IgD-negative memory B cell (primary cell): ENCODE results near the gene KRT2. TPM values are rescaled to one million over a fixed set of nuclear protein-coding genes. Genes with fewer than 3 reads are reported as not detected.

Source experiments
- H3K27ac Mint-ChIP-seq, 3 donors: one replicate each; pipeline ENCODE4 v1.8.0; 2020 to 2022; ENCODE audit warnings: mild to moderate bottlenecking in 3 of 3, mixed read lengths in 3 of 3, moderate library complexity in 1 of 3
- H3K27me3 Mint-ChIP-seq: one replicate; pipeline ENCODE4 v1.8.0; 2021; ENCODE audit warnings: mixed read lengths
- H3K36me3 Mint-ChIP-seq: one replicate; pipeline ENCODE4 v1.8.0; 2020; ENCODE audit warnings: mild to moderate bottlenecking, mixed read lengths
- H3K4me1 Mint-ChIP-seq, 3 donors: one replicate each; pipeline ENCODE4 v1.8.0; 2020 to 2022; ENCODE audit warnings: mixed read lengths in 3 of 3, mild to moderate bottlenecking in 1 of 3
- H3K4me3 Mint-ChIP-seq, 4 donors: one replicate each; pipeline ENCODE4 v1.8.0; 2020 to 2022; ENCODE audit warnings: mild to moderate bottlenecking in 4 of 4, mixed read lengths in 4 of 4, moderate library complexity in 3 of 4
- H3K9me3 Mint-ChIP-seq, 3 donors: one replicate each; pipeline ENCODE4 v1.8.0; 2020 to 2021; ENCODE audit warnings: mixed read lengths in 3 of 3, mild to moderate bottlenecking in 1 of 3
- polyA plus RNA-seq: library from polyadenylated mRNA; unstranded; fragments of 300-500 nt; fragmentation: Illumina TruSeq; gene quantifications from one replicate; pipeline ENCODE4 v1.2.3, GENCODE V29; 2021

The KRT2 gene
- polyA plus RNA-seq, 1 donor from 2014 or later = not detected

DNA sequence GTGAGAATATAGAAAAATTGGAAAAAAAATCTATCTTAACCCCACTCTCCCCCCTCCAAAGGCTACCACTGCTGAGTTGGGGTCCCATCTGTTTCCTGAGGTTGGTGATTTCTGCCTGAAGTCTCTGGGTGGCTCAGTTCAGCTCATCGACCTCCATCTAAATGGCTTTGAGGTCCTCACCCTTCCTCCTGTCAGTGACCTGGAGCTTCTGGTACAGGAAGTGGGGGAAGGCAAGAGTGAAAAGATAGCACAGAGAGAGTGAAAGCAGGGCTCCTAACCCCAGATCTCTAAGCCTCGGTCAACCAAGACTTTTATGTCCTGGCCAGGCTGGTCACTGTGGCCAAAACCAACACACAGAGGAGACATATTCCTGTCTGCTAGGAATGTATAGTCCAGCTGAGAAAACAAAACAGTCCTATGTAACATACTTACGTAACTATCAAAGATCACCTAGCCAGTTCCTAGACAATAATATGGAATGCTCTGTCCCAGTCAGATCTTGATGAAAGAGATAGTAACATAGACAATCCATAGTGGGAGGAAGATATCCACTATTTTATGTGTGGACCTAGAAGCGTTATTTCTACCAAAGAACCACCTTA, 21.3 kb downstream of the KRT2 start:
- Mint-ChIP-seq H3K27me3 (peaks cover 12% of the 10 kb centered on the region), H3K9me3 (no peaks in the 10 kb centered on the region), H3K4me1 (peaks cover 0 to 5% (median 0%) of the 10 kb centered on the region in 3 donors), H3K27ac (no peak overlapping the region), H3K4me3 (no peak overlapping the region), H3K36me3 (no peaks in the 10 kb centered on the region)

DNA sequence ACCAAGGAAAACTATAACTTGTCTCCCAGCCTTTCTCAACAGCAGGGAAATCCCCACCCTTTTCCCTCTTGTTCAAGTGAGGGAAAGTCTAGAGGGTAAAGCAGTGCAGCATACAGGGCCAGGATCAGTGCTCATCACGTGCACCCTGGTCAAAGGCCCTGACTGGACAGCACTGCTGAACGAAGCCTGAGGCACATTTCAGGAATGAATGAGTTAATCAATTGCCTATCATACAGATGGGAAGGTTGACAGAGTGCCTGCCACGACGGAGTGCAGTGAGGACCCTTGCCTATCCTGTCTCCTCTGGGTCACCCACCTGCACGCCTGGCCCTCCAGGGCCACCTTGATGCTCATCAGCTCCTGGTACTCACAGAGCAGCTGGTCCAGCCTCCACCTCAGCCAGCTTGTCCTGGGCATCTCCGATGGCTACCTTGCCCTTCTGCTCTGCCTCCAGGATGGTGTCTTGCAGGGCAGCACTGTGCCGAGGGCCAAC, 22.0 kb downstream of the KRT2 start:
- no peak overlapping the region for H3K4me3 Mint-ChIP-seq
- peaks cover 0 to 5% (median 0%) of the 10 kb centered on the region in 3 donors for H3K4me1 Mint-ChIP-seq
- H3K36me3 Mint-ChIP-seq = no peaks in the 10 kb centered on the region
- no peak overlapping the region for H3K27ac Mint-ChIP-seq
- peaks cover 9% of the 10 kb centered on the region for H3K27me3 Mint-ChIP-seq
- no peaks in the 10 kb centered on the region for H3K9me3 Mint-ChIP-seq

DNA sequence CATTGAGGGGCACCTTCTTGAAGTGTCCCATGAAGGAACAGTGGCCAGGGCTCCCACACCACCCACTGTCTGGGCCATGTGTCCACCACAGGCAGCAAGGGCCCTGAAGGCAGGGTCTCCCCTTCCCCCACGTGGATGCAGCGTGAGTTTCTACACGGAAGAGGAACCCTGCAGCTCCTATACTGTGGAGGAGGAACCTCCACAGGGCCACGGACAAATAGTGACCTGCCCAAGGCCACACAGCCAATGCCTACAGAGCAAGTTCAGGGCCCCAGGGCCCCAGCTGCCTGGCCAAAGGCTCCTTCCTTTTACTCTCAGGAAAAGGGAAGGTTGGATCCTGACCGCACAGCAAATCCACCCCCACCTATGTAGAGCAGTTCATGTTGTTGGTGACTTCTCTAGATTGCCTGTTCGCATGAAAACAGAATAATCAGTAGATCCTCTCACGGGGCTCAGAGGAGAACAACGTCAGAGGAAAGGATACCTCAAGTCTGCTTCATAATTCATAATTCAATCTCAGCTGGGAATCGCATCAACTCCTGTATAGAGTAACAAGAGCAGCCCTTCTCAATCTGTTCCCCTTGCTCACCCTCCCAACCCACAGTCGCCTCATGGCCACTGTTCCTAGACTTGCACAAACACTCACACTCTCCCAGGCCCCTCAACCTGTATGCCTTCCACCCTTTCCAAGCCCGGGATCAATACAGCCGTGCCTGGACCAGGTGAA, 22.6 kb downstream of the KRT2 start:
- Mint-ChIP-seq H3K27me3 (peaks cover 9% of the 10 kb centered on the region), H3K4me3 (peak overlapping the region in 1 of 4 donors; percentile 30), H3K4me1 (peaks cover 0 to 5% (median 0%) of the 10 kb centered on the region in 3 donors), H3K27ac (no peak overlapping the region), H3K9me3 (no peaks in the 10 kb centered on the region), H3K36me3 (no peaks in the 10 kb centered on the region)

DNA sequence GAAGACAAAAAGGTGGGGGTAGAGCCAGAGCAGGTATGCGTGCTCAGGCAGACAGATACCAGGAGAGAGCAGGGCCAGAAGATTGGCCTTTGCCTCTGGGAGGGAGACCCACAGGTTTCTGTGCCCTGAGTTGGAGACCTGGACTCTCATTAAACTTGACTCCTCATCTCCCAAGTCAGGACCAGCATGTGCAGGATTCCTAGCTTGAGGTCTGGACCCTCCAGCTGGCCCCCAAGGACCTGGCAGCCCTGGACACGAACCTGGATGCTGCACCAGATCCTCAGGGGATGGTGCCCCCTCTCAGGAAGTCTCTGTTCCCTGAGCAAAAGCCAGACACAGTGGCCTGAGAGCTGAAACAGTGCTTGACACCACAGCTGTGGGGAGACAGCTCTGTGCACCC, 23.2 kb downstream of the KRT2 start:
- no peak overlapping the region for H3K4me3 Mint-ChIP-seq
- no peaks in the 10 kb centered on the region for H3K9me3 Mint-ChIP-seq
- H3K36me3 Mint-ChIP-seq = no peaks in the 10 kb centered on the region
- H3K27ac Mint-ChIP-seq = no peak overlapping the region
- H3K27me3 Mint-ChIP-seq = peaks cover 9% of the 10 kb centered on the region
- peaks cover 0 to 3% (median 0%) of the 10 kb centered on the region in 3 donors for H3K4me1 Mint-ChIP-seq

DNA sequence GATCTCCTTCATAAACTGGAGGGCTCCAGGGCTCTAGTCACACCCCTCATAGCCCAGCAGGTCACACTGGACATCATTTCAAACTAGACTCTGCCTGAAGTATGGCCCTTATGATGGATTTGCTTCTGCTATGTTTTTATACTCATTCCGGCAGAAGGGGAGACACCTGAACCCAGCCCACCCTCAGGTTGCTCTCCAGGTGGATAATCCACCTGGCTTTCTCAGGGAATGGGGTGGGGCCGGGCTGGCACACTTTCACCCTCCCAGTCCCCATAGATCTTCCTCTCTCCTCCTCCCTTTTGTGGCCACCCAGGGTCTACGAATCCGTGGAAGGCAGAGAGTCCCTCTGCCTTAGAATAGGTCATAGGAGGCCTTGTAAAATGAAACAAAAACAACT, 23.9 kb downstream of the KRT2 start:
- Mint-ChIP-seq H3K27ac (no peak overlapping the region), H3K9me3 (peaks cover 0 to 2% (median 0%) of the 10 kb centered on the region in 3 donors)

DNA sequence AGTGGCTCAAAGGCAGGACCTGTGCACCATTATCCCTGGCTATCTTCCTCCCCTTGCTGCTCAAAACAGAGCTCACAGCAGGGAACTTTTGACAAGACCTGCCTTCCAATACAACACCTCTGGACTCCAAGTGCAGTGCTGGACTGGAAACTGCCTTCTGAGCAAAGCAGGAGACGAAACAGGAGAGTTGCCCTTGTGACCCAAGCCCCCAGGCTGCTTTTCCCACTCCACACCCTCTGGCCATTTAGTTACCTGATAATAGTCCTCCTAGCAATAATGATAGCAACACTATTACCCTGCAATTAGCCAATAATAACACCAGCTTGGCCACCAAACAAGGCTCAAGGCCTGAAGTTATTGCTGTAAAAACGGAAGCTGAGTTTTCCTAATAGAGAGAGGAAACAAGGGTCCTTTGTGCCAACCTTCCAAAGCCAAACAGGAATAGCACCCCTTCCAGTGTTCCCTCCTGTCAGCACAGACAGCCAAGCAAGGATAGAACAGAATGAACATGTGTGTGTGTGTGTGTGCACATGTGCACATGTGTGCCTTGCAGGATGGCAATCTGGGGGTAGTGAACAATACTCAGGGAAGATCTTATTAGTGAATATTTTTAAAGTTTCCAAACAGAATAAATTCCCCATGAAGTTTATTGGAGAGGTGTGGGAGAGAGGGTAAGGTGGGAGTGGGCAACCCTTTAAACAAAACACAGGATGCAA, 24.5 kb downstream of the KRT2 start:
- peaks cover 0 to 6% (median 0%) of the 10 kb centered on the region in 3 donors for H3K9me3 Mint-ChIP-seq
- H3K4me3 Mint-ChIP-seq = no peak overlapping the region
- no peak overlapping the region for H3K27ac Mint-ChIP-seq
- no peaks in the 10 kb centered on the region for H3K36me3 Mint-ChIP-seq
- peaks cover 9% of the 10 kb centered on the region for H3K27me3 Mint-ChIP-seq
- no peaks in the 10 kb centered on the region for H3K4me1 Mint-ChIP-seq

More for the DNA sequence above, 23.9 kb downstream of the KRT2 start:
- H3K36me3 Mint-ChIP-seq = no peaks in the 10 kb centered on the region
- peaks cover 9% of the 10 kb centered on the region for H3K27me3 Mint-ChIP-seq
- H3K4me3 Mint-ChIP-seq = no peak overlapping the region
- H3K4me1 Mint-ChIP-seq = peaks cover 0 to under 1% (median 0%) of the 10 kb centered on the region in 3 donors

DNA sequence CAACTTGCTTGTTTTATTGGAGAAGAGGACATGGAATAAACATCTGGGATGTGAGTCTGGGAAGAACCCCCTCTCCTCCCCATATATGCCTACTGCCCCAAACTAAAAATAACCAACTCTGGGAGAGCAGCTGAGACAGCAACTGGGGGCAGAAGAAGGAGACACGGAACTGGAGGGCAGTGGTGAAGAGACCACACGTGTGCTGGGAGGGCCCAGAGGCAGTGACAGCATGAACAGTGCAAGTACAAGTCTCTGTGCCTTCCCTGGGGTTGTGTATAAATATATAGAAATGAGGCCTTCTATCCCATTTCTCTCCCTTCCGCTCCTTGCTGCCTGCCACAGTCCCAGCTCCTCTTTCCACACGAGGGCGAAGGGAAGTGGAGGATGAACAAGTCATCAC, 29.7 kb downstream of the KRT2 start:
- no peak overlapping the region for H3K4me3 Mint-ChIP-seq
- no peak overlapping the region for H3K27ac Mint-ChIP-seq
- peaks cover 0 to 6% (median 2%) of the 10 kb centered on the region in 3 donors for H3K9me3 Mint-ChIP-seq
- peaks cover 3% of the 10 kb centered on the region for H3K36me3 Mint-ChIP-seq
- peaks cover 8% of the 10 kb centered on the region for H3K27me3 Mint-ChIP-seq
- no peaks in the 10 kb centered on the region for H3K4me1 Mint-ChIP-seq

DNA sequence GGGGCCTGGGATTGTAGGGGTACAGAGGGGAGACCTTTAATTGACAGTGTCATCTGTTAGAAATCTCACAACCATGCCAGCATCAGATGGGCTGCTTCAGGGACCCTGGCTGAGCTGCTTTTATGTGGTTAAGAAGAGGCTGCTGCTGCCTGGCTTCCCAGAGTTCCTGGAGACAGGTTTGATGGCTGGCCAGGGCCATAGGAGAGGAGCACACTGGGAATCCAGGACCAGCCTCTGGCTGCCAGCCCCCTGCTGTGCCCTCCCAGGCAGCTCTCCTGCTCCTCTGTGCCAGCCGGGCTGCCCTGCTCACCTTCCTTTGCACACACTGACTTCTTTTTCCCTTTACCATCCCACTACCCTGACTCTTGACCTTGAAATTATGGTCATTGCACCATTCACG, 33.1 kb downstream of the KRT2 start:
- Mint-ChIP-seq H3K9me3 (peaks cover 0 to 6% (median 2%) of the 10 kb centered on the region in 3 donors), H3K27ac (no peak overlapping the region), H3K36me3 (peaks cover 3% of the 10 kb centered on the region), H3K27me3 (peaks cover 19% of the 10 kb centered on the region), H3K4me3 (no peak overlapping the region), H3K4me1 (no peaks in the 10 kb centered on the region)

DNA sequence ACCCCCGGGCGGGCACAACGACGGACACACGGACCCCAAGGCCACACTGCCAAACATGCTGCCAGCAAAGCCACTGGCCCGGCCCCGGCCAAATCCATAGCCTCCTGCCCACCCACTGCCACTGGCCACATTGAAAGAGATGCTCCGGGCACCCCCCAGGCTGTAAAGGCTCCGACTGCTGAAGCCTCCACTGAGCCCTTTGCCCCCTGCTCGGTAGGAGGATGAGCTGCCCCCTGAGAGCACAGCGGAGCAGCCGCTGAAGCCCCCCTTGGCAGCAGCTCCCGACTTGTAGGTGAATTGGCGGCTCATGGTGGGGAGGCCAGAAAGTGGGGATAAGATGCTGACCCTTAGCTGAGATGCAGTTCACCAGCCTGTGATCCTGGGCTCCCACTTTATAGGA, 33.8 kb downstream of the KRT2 start, which contains the start of gene KRT73:
Gene KRT73 (minus strand): TSS at position 344 of the 400 bp plus-strand sequence. CDS start 35 bp downstream, at position 309.
- H3K4me3 Mint-ChIP-seq = peak within 1 kb of the TSS in 1 of 4 donors; percentile 31
- H3K27ac Mint-ChIP-seq = peak within 1 kb of the TSS in 1 of 3 donors; percentile 2
- H3K9me3 Mint-ChIP-seq = peaks cover 0 to 5% (median 2%) of the 10 kb centered on the region in 3 donors
- H3K4me1 Mint-ChIP-seq = no peaks in the 10 kb centered on the region
- H3K27me3 Mint-ChIP-seq = peaks cover 19% of the 10 kb centered on the region
- peaks cover 3% of the 10 kb centered on the region for H3K36me3 Mint-ChIP-seq

DNA sequence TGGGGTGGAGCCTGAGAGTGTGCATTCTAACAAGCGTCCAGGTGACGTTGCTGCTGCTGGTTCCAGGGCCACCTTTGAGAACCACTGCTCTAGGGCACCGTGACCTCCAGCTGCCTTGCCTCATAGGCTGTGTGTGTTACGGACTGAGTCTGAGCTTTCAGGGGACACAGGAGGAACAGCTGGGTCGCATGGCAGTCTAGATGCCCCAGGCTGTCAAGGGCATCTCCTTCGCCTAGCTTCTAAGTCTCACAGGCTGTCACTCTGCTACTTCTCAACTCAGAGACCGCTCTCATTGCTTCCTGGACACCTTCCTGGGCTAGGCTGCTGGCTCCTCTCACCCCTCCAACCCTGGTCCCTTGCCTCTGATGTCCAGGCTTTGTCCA, 34.6 kb downstream of the KRT2 start:
- H3K9me3 Mint-ChIP-seq = peaks cover 0 to 2% (median 0%) of the 10 kb centered on the region in 3 donors
- no peak overlapping the region for H3K4me3 Mint-ChIP-seq
- H3K36me3 Mint-ChIP-seq = peaks cover 3% of the 10 kb centered on the region
- no peak overlapping the region for H3K27ac Mint-ChIP-seq
- H3K4me1 Mint-ChIP-seq = no peaks in the 10 kb centered on the region
- peaks cover 19% of the 10 kb centered on the region for H3K27me3 Mint-ChIP-seq

DNA sequence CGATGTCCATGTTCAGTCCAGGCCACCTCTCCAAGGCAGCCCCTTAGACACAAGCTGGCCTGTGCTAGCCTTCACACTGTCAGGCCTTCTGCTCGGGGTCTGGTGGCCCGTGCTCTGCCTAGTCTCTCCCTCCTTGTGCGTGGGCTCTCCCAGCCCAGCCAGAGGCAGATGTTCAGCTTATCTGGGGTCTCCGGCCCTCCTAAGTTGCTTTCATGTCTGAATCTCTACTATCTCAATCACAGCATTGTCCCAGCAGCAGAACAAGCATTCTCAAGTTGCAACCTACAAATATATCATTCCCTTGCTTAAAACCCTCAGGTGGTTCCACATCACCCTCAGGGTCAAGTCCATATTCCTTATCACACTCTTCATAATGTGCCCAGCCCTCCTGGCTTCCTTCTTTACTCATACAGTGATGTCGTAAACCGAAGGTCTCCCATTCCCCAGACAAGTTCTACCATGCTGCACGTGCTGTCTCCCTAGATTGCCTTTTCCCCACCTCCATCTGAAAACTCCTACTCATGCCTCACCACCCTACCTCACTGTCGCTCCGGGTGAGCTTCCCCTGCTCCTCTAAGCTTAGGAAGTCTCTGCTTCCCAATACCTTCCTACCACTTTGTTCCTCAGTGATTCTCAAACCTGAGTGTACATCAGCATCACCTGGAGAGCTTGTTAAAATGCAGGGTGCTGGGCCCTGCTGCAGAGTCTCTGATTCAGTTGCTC, 35.2 kb downstream of the KRT2 start:
- Mint-ChIP-seq H3K4me3 (no peak overlapping the region), H3K27ac (no peak overlapping the region), H3K27me3 (peaks cover 23% of the 10 kb centered on the region), H3K36me3 (peaks cover 3% of the 10 kb centered on the region), H3K4me1 (no peaks in the 10 kb centered on the region), H3K9me3 (peaks cover 0 to 2% (median 0%) of the 10 kb centered on the region in 3 donors)

DNA sequence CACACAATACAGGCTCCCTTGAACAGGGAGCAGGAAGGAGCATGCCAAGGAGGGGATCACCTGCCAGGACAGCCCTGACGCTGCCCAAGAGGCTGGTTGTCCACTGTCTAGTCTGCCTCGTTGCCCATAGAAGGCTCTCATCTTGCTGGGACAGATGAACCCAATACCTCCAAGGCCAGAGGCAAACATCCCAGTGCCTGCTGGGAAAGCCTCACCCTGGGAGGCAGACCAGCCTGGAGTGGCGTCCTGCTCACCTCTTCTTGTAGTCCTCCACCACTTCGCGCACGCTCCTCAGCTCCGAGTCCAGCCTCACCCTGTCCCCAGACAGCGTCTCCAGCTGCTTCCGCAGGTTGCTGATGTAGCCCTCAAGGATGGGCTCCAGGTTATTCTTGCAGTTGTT, 36.1 kb downstream of the KRT2 start:
- Mint-ChIP-seq H3K27me3 (peaks cover 30% of the 10 kb centered on the region), H3K9me3 (peaks cover 0 to 2% (median 0%) of the 10 kb centered on the region in 3 donors), H3K4me1 (no peaks in the 10 kb centered on the region), H3K4me3 (no peak overlapping the region), H3K27ac (peak overlapping the region in 1 of 3 donors; percentile 54), H3K36me3 (peaks cover 3% of the 10 kb centered on the region)

DNA sequence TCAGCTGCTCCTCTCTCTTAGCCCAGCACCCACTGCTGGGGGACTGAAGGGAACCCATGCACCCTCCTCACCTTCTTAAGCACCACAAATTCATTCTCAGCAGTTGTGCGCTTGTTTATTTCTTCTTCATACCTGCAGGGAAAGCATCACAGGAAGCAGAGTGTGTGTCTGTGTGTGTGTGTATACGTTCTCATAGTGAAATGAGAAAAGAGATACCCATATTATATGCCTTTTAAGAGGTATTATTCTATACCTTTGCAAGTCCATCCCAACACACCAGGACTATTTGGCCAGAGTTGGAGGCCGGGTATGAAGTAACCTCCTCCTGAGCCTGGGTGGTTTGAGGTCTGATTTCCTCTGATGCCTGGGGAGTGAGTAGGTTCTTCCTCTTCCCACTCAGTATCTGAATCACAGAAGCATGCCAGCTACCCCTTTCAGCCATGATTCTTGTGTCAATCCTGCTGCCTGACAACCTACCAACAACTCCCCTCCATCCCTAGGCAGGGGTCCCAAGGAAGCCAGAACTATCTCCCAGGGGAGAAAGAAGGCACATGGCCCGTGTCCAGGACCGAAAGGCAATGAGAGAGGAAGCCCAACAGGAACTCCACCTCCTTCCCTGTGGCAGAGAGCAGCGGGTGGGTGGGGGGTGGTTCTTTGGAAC, 36.7 kb downstream of the KRT2 start:
- peaks cover 2% of the 10 kb centered on the region for H3K36me3 Mint-ChIP-seq
- no peak overlapping the region for H3K4me3 Mint-ChIP-seq
- H3K4me1 Mint-ChIP-seq = no peaks in the 10 kb centered on the region
- H3K27ac Mint-ChIP-seq = peak overlapping the region in 1 of 3 donors; percentile 59
- peaks cover 0 to 2% (median 0%) of the 10 kb centered on the region in 3 donors for H3K9me3 Mint-ChIP-seq
- H3K27me3 Mint-ChIP-seq = peaks cover 32% of the 10 kb centered on the region
